ENCODE results near the gene LIN7A.

DNA sequence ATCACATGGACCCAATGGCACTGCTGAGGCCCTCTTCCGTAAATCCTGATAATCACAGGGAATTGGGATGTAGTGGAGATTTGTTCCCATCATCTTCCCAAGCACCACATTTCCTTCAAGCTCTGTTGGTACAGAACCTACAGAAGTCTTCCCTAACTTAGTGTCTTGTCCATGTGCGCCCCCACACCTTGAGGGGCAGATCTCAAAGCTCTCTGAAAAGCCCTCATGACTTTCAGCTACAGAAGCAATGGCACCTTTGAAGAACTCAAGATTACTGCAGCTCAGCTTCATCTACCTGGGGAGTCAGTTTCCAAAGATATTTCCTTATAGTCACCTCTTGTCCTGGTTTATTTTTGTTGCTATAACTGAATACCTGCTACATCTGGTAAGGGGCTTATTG, 166.8 kb downstream of the LIN7A start:
- TF ChIP-seq, protein P1, sequence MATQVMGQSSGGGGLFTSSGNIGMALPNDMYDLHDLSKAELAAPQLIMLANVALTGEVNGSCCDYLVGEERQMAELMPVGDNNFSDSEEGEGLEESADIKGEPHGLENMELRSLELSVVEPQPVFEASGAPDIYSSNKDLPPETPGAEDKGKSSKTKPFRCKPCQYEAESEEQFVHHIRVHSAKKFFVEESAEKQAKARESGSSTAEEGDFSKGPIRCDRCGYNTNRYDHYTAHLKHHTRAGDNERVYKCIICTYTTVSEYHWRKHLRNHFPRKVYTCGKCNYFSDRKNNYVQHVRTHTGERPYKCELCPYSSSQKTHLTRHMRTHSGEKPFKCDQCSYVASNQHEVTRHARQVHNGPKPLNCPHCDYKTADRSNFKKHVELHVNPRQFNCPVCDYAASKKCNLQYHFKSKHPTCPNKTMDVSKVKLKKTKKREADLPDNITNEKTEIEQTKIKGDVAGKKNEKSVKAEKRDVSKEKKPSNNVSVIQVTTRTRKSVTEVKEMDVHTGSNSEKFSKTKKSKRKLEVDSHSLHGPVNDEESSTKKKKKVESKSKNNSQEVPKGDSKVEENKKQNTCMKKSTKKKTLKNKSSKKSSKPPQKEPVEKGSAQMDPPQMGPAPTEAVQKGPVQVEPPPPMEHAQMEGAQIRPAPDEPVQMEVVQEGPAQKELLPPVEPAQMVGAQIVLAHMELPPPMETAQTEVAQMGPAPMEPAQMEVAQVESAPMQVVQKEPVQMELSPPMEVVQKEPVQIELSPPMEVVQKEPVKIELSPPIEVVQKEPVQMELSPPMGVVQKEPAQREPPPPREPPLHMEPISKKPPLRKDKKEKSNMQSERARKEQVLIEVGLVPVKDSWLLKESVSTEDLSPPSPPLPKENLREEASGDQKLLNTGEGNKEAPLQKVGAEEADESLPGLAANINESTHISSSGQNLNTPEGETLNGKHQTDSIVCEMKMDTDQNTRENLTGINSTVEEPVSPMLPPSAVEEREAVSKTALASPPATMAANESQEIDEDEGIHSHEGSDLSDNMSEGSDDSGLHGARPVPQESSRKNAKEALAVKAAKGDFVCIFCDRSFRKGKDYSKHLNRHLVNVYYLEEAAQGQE (IDR thresholded peaks at IDR 0.05; ENCODE audit: insufficient read depth in 1 of 2, low read depth in 2 of 2, low read length in 1 of 2), result no peak
- TF ChIP-seq, protein P2, sequence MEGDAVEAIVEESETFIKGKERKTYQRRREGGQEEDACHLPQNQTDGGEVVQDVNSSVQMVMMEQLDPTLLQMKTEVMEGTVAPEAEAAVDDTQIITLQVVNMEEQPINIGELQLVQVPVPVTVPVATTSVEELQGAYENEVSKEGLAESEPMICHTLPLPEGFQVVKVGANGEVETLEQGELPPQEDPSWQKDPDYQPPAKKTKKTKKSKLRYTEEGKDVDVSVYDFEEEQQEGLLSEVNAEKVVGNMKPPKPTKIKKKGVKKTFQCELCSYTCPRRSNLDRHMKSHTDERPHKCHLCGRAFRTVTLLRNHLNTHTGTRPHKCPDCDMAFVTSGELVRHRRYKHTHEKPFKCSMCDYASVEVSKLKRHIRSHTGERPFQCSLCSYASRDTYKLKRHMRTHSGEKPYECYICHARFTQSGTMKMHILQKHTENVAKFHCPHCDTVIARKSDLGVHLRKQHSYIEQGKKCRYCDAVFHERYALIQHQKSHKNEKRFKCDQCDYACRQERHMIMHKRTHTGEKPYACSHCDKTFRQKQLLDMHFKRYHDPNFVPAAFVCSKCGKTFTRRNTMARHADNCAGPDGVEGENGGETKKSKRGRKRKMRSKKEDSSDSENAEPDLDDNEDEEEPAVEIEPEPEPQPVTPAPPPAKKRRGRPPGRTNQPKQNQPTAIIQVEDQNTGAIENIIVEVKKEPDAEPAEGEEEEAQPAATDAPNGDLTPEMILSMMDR (IDR thresholded peaks at IDR 0.05), result no peak

All from Panc1 (cell line).